ENCODE measurements around the gene TSHZ3. TPM values are rescaled to one million over a fixed set of nuclear protein-coding genes. Genes with fewer than 3 reads are reported as not detected.

Gene TSHZ3
- total RNA-seq = 1 to 10 TPM in 3 of 4 donors, under 1 TPM in 1; 0.19 to 5.3 (median 1.9) TPM

- no peaks in the 10 kb centered on the region for H3K9me3 ChIP-seq
- DNase-seq = no peak
- peak within 1 kb of the TSS; percentile 77 to 98 (median 90) for H3K27ac ChIP-seq
- H3K36me3 ChIP-seq = no peaks in the 10 kb centered on the region
- intact Hi-C loops (cut with DNase I) = no loop called here
- 0% methylated on average over 1 of the region's 86 CpGs; no CpG with 5 or more reads in 1 of the 2 donors for WGBS, 2 donors
- H3K4me1 ChIP-seq = peaks cover 26 to 77% (median 30%) of the 10 kb centered on the region in 3 donors
- peak within 1 kb of the TSS; percentile 63 to 98 (median 80) for H3K4me3 ChIP-seq
- TF ChIP-seq POLR2A (IDR thresholded peaks at IDR 0.05) (peak in 1 of 4 donors; percentile 46), CTCF (IDR thresholded peaks at IDR 0.05) (no peak)
- peaks cover 0 to 69% (median 0%) of the 10 kb centered on the region in 4 donors for H3K27me3 ChIP-seq
These were observed at the start of gene TSHZ3 for GRCh38 chr19:31349160-31349881. Gene TSHZ3, minus strand, starts transcription at chr19:31349436. Its CDS starts 217 bp downstream, at chr19:31349219.

- Histone ChIP-seq H3K36me3 (no peaks in the 10 kb centered on the region), H3K27me3 (peaks cover 0 to 5% (median 0%) of the 10 kb centered on the region in 4 donors), H3K4me1 (no peaks in the 10 kb centered on the region), H3K4me3 (no peak overlapping the region), H3K27ac (no peak overlapping the region), H3K9me3 (no peaks in the 10 kb centered on the region)
- WGBS, 2 donors = 44 to 86% methylated on average over 2 of the region's 2 CpGs
- intact Hi-C loops (cut with DNase I) = no loop called here
- DNase-seq = no peak
- TF ChIP-seq CTCF (IDR thresholded peaks at IDR 0.05) = no peak
- TF ChIP-seq POLR2A (IDR thresholded peaks at IDR 0.05) = no peak
These were observed 48.1 kb upstream of the TSHZ3 start for GRCh38 chr19:31397308-31397707.

DNA sequence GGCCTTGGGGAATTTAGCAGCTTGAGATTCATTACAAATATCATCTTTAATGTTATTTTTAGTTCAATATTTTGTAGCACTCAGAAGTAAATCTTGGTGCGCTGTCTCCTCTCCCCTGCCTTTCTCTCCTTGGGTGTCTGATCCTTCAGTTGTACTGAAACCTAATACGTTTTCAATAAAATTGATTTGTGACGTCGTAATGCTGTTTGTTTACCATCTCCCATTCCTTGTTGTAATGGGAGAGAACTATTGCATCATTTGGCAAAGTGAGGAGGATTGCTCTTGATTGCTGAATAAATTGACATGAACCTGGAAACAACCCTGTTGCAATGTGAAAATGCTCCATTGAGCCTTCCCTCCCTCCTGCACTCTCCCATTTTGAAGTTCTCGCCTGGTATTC lies 43.2 kb upstream of the TSHZ3 start:
- Histone ChIP-seq H3K36me3 (no peaks in the 10 kb centered on the region), H3K9me3 (no peaks in the 10 kb centered on the region), H3K27me3 (no peaks in the 10 kb centered on the region), H3K27ac (no peak overlapping the region), H3K4me3 (no peak overlapping the region), H3K4me1 (no peaks in the 10 kb centered on the region)
- no peak for DNase-seq
- WGBS, 2 donors = 72 to 75% methylated on average over 5 of the region's 5 CpGs
- TF ChIP-seq CTCF (IDR thresholded peaks at IDR 0.05) (no peak), POLR2A (IDR thresholded peaks at IDR 0.05) (no peak)
- intact Hi-C loops (cut with DNase I) = no loop called here

DNA sequence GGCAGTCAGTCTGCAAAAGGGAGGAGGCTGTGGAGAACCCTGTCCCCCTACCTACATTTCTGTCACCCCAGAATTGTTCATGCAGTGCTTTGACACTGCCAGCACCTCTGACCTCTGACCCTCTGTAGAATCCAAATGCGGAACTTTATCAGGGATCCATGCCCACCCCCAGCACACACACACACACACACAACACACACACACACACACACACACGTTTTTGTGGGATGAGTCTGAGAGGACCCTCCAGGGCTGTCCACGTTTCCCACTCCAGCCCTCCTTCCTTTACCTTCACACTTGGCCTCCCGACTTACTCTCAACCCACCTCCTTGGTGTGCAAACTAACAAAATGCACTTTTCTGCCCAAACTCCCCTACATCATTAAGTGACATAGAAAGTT lies 42.3 kb upstream of the TSHZ3 start:
- H3K4me1 ChIP-seq = no peaks in the 10 kb centered on the region
- H3K27me3 ChIP-seq = no peaks in the 10 kb centered on the region
- no peaks in the 10 kb centered on the region for H3K9me3 ChIP-seq
- H3K36me3 ChIP-seq = no peaks in the 10 kb centered on the region
- intact Hi-C loops (cut with DNase I) = no loop called here
- TF ChIP-seq CTCF (IDR thresholded peaks at IDR 0.05) (no peak), POLR2A (IDR thresholded peaks at IDR 0.05) (no peak)
- no peak overlapping the region for H3K27ac ChIP-seq
- no peak for DNase-seq
- WGBS, 2 donors = 64 to 76% methylated on average over 4 of the region's 4 CpGs
- no peak overlapping the region for H3K4me3 ChIP-seq

GRCh38 chr19:31390711-31391110 lies 41.5 kb upstream of the TSHZ3 start:
- no peak for TF ChIP-seq CTCF (IDR thresholded peaks at IDR 0.05)
- no peak for TF ChIP-seq POLR2A (IDR thresholded peaks at IDR 0.05)
- H3K36me3 ChIP-seq = no peaks in the 10 kb centered on the region
- H3K4me1 ChIP-seq = no peaks in the 10 kb centered on the region
- 70 to 71% methylated on average over 6 of the region's 6 CpGs for WGBS, 2 donors
- H3K27me3 ChIP-seq = no peaks in the 10 kb centered on the region
- no peak for DNase-seq
- no peaks in the 10 kb centered on the region for H3K9me3 ChIP-seq
- no peak overlapping the region for H3K4me3 ChIP-seq
- no peak overlapping the region for H3K27ac ChIP-seq
- intact Hi-C loops (cut with DNase I) = no loop called here

Data from esophagus squamous epithelium (tissue), 5 donors.